Smooth muscle cell (in vitro differentiated cells): ENCODE data around the gene HSPB1. TPM values are rescaled to one million over a fixed set of nuclear protein-coding genes. Genes with fewer than 3 reads are reported as not detected.

Experiments
- DNase-seq: peaks from one replicate; lab custom pipeline; 2025; ENCODE audit not compliant: unreplicated experiment; lab: John Stamatoyannopoulos, UW
- H2AFZ ChIP-seq: fragments of 200-600 bp; sonication (generic); 2 replicates; pipeline ENCODE4 v1.6.0; 2016; ENCODE audit warnings: antibody characterized with exemption, low read depth, mild to moderate bottlenecking
- H3F3A ChIP-seq: fragments of 200-600 bp; sonication (generic); 2 replicates; pipeline ENCODE4 v1.6.0; 2017; ENCODE audit warnings: antibody characterized with exemption, low read depth
- H3K27ac ChIP-seq: fragments of 200-600 bp; sonication (generic); 2 replicates; pipeline ENCODE4 v1.5.1; 2016; ENCODE audit warnings: low read depth, mild to moderate bottlenecking
- H3K27me3 ChIP-seq: fragments of 200-600 bp; sonication (generic); 2 replicates; pipeline ENCODE4 v1.6.1; 2016; ENCODE audit warnings: low read depth, mild to moderate bottlenecking
- H3K36me3 ChIP-seq: fragments of 200-600 bp; sonication (generic); 2 replicates; pipeline ENCODE4 v1.5.1; 2016; ENCODE audit warnings: low read depth
- H3K4me1 ChIP-seq: fragments of 200-600 bp; sonication (generic); 2 replicates; pipeline ENCODE4 v1.5.1; 2016; ENCODE audit warnings: low read depth
- H3K4me2 ChIP-seq: fragments of 200-600 bp; sonication (generic); 2 replicates; pipeline ENCODE4 v1.6.0; 2016; ENCODE audit warnings: mild to moderate bottlenecking
- H3K4me3 ChIP-seq: fragments of 200-600 bp; sonication (generic); 2 replicates; pipeline ENCODE4 v1.5.1; 2016; ENCODE audit warnings: mild to moderate bottlenecking
- H3K79me2 ChIP-seq: fragments of 200-600 bp; sonication (generic); 2 replicates; pipeline ENCODE4 v1.6.0; 2016; ENCODE audit warnings: low read depth, mild to moderate bottlenecking
- H3K9ac ChIP-seq: fragments of 200-600 bp; sonication (generic); 2 replicates; pipeline ENCODE4 v1.6.0; 2016; ENCODE audit warnings: low read depth
- H3K9me3 ChIP-seq: fragments of 200-600 bp; sonication (generic); replicated peaks from 2 replicates; pipeline ENCODE4 v1.5.1; 2016; ENCODE audit warnings: low read depth
- H4K20me1 ChIP-seq: fragments of 200-600 bp; sonication (generic); 2 replicates; pipeline ENCODE4 v1.6.0; 2016; ENCODE audit warnings: low read depth
- CTCF ChIP-seq: fragments of 200-600 bp; sonication (generic); IDR thresholded peaks from 2 replicates; pipeline ENCODE4 v1.5.1; 2017; ENCODE audit warnings: borderline replicate concordance, mild to moderate bottlenecking, antibody characterized with exemption; ENCODE audit not compliant: insufficient read depth, poor library complexity, severe bottlenecking
- WGBS: methylation state at CpG from one replicate; pipeline ENCODE4 v1.1.7; 2016; ENCODE audit warnings: low lambda C conversion rate; 5-methylcytosine and 5-hydroxymethylcytosine counted together
- polyA plus RNA-seq: library from polyadenylated mRNA; unstranded; fragments of >200 nt; fragmentation: Nextera tagmentation; extraction: Ambion mirVana; gene quantifications from 2 replicates; pipeline ENCODE4 v1.2.1, GENCODE V29; 2016
- total RNA-seq: library from RNA; depleted of rRNA; stranded (reverse); fragments of >200 nt; gene quantifications from 2 replicates; pipeline ENCODE4 v1.2.3, GENCODE V29; 2014

The HSPB1 gene
- 374 and 484 TPM in 2 replicates for total RNA-seq
- polyA plus RNA-seq = 1,842 and 2,006 TPM in 2 replicates

GRCh38 chr7:76302347-76303201, at the start of gene HSPB1:
Gene HSPB1 (plus strand): TSS chr7:76302673. CDS start chr7:76302713, 40 bp downstream.
- H3F3A ChIP-seq = peaks cover 21% of the 10 kb centered on the region
- no peaks in the 10 kb centered on the region for H3K9me3 ChIP-seq
- peaks cover 16% of the 10 kb centered on the region for H3K4me1 ChIP-seq
- H3K79me2 ChIP-seq = no peaks in the 10 kb centered on the region
- peak within 1 kb of the TSS; percentile 89 for H3K4me3 ChIP-seq
- WGBS = under 1% methylated on average over 51 of the region's 75 CpGs
- no peaks in the 10 kb centered on the region for H3K27me3 ChIP-seq
- H3K9ac ChIP-seq = peak within 1 kb of the TSS; percentile 88
- no peaks in the 10 kb centered on the region for H3K36me3 ChIP-seq
- no peak for TF ChIP-seq CTCF
- peaks cover 19% of the 10 kb centered on the region for H4K20me1 ChIP-seq
- peak; percentile 88 for DNase-seq
- peak within 1 kb of the TSS; percentile 86 for H3K4me2 ChIP-seq
- no peak within 1 kb of the TSS for H2AFZ ChIP-seq
- peak within 1 kb of the TSS; percentile 91 for H3K27ac ChIP-seq

DNA sequence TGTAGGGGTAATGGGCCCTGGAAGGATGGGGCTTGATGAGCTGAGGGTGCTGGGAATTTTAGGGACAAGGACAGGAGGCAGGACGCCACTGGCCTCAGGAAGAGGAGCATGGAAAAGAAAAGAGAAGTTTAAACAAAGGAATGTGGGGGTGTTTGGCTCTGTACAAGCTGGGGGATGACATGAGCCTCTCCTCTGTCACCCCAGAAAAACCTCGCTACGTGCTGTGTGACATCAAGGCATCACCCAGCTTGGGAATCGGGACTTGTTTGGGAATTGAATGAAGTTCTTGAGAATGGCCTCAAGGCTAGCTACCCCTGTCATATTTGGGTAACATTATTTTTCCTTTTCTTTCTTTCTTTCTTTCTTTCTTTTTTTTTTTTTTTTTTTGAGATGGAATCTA, 47.7 kb upstream of the HSPB1 start:
- WGBS = 91% methylated on average over 4 of the region's 4 CpGs
- Histone ChIP-seq H2AFZ (no peak overlapping the region), H4K20me1 (no peaks in the 10 kb centered on the region), H3K4me3 (no peak overlapping the region), H3K27ac (no peak overlapping the region), H3K27me3 (no peaks in the 10 kb centered on the region), H3K4me1 (no peaks in the 10 kb centered on the region), H3K36me3 (no peaks in the 10 kb centered on the region), H3K9me3 (no peaks in the 10 kb centered on the region), H3K4me2 (no peak overlapping the region), H3K9ac (no peak overlapping the region), H3K79me2 (no peaks in the 10 kb centered on the region), H3F3A (no peaks in the 10 kb centered on the region)
- no peak for TF ChIP-seq CTCF
- no peak for DNase-seq

- H2AFZ ChIP-seq = no peak overlapping the region
- H3F3A ChIP-seq = no peaks in the 10 kb centered on the region
- no peaks in the 10 kb centered on the region for H3K4me1 ChIP-seq
- no peak overlapping the region for H3K4me3 ChIP-seq
- H3K9ac ChIP-seq = no peak overlapping the region
- H3K4me2 ChIP-seq = no peak overlapping the region
- no peaks in the 10 kb centered on the region for H4K20me1 ChIP-seq
- WGBS = 81% methylated on average over 6 of the region's 8 CpGs
- TF ChIP-seq CTCF = no peak
- H3K9me3 ChIP-seq = no peaks in the 10 kb centered on the region
- no peaks in the 10 kb centered on the region for H3K27me3 ChIP-seq
- no peaks in the 10 kb centered on the region for H3K36me3 ChIP-seq
- no peak overlapping the region for H3K27ac ChIP-seq
- H3K79me2 ChIP-seq = no peaks in the 10 kb centered on the region
- no peak for DNase-seq
Observed at GRCh38 chr7:76257973-76258372, 44.5 kb upstream of the HSPB1 start.
